AG09309 (cell line): ENCODE measurements around the gene IDI2.
"Not testable (repeated sequence)": the region's sequence is repeated elsewhere in the genome, so short reads cannot be mapped to it uniquely, and the experiment has no call there.

Experiments
- DNase-seq: peaks from one replicate; pipeline ENCODE4 v3.0.0-alpha.2; 2010; ENCODE audit warnings: low read depth
- H3K4me3 ChIP-seq: 2 replicates; pipeline ENCODE4 v1.5.1; 2011; ENCODE audit warnings: mild to moderate bottlenecking, low read depth, low read length, moderate library complexity; ENCODE audit not compliant: control insufficient read depth
- TF ChIP-seq, protein P1 (sequence below): IDR thresholded peaks from 2 replicates; pipeline ENCODE4 v1.5.1; 2011; ENCODE audit warnings: mild to moderate bottlenecking, low read depth, low read length, inconsistent platforms; ENCODE audit not compliant: insufficient read depth, control insufficient read depth; ENCODE audit errors: missing control alignments

Gene IDI2

GRCh38 chr10:1047937-1048336 is 22.3 kb upstream of the IDI2 start:
- DNase-seq, result no peak
- H3K4me3 ChIP-seq, result peak overlapping the region; percentile 54
- TF ChIP-seq, protein P1, sequence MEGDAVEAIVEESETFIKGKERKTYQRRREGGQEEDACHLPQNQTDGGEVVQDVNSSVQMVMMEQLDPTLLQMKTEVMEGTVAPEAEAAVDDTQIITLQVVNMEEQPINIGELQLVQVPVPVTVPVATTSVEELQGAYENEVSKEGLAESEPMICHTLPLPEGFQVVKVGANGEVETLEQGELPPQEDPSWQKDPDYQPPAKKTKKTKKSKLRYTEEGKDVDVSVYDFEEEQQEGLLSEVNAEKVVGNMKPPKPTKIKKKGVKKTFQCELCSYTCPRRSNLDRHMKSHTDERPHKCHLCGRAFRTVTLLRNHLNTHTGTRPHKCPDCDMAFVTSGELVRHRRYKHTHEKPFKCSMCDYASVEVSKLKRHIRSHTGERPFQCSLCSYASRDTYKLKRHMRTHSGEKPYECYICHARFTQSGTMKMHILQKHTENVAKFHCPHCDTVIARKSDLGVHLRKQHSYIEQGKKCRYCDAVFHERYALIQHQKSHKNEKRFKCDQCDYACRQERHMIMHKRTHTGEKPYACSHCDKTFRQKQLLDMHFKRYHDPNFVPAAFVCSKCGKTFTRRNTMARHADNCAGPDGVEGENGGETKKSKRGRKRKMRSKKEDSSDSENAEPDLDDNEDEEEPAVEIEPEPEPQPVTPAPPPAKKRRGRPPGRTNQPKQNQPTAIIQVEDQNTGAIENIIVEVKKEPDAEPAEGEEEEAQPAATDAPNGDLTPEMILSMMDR, result no peak

DNA sequence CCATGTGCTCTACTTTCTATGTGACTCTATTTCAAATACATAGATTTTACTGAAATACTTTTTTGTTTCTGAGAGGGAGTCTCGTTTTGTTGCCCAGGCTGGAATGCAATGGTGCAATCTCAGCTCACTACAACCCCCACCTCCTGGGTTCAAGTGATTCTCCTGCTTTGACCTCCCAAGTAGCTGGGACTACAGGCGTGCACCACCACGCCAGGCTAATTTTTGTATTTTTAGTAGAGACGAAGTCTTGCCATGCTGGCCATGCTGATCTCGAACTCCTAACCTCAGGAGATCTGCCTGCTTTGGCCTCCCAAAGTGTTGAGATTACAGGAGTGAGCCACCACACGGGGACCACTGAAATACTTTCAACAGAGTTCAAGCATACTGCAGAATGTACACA is 19.8 kb upstream of the IDI2 start:
- no peak for DNase-seq
- TF ChIP-seq, protein P1, result no peak
- no peak overlapping the region for H3K4me3 ChIP-seq

DNA sequence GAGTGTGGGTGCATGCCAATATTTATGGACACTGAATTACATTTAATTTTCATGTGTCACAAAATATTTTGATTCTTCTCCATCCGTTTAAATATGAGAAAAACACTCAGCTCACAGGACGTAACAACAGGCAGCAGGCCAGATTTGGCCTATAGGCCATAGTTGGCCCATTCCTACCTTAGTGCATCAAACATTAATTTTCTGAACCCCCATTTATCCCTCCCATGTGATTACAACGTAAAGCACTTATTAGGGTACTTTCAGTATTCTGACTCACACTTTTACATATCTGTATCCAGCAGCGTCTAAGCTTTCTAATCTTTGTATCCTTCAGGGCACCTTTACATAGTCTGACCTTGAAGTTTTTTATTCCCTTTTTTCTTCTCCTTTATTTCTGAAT is 19.3 kb upstream of the IDI2 start:
- no peak for DNase-seq
- H3K4me3 ChIP-seq, result no peak overlapping the region
- TF ChIP-seq, protein P1, result no peak

DNA sequence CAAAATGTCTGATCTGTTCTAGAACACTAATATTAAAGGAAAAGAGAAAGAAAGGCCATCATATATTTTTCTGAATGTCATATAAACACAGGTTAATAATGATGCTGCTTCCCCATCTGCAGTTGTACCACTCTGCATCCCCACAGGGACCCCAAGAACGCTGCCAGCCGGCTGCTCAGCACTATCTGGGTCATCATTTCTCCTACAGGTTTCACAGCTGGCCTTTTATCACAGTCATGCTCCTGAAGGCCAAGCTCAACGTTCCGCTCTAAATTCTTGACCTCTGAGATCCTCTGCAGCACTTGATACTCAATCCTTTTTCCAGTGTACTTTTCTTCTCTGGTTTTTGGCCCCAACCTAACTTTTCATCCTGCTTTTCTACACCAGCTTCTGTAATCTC is 18.5 kb upstream of the IDI2 start:
- TF ChIP-seq, protein P1, result no peak
- no peak overlapping the region for H3K4me3 ChIP-seq
- DNase-seq, result no peak

DNA sequence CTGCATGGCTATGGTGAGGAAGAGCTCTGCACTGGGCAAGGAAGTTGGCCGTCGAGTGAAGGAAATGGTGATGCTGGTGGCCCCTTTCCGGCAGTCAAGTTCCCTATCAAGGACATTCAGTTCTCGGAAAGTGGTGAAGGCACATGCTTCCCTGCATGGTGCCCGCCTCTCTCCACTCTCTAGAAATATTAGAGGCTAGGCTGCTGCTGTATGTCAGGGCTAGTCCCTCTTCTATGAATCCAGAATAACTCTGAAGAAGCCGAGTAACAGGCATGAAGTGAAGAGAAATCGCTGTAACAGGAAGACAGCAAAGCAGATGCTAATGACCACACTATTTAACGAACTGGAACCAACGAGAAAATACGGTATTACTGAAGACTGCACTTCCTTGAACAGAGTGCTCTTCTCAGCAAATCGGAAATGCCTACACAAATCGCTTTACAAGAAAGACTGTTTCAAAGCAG is 17.9 kb upstream of the IDI2 start:
- TF ChIP-seq, protein P1, result no peak
- no peak for DNase-seq
- H3K4me3 ChIP-seq, result no peak overlapping the region

DNA sequence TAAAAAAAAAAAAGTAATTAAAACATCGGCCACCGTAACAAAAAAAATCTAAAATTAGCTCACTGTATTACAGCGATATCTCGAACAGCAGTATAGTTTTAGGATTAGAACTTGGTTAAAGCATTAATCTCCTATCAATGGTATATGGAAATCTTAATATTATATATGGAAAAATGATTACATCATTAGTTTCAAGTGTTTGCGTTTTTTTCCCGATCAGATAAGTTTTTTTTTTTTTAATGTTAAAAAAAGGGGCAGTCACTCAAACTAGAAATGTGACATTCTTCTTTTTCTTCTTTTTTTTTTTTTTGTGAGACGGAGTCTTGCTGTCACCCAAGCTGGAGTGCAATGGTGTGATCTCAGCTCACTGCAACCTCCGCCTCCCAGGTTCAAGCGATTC is 15.9 kb upstream of the IDI2 start:
- DNase-seq, result no peak
- TF ChIP-seq, protein P1, result no peak
- no peak overlapping the region for H3K4me3 ChIP-seq

- H3K4me3 ChIP-seq, result no peak overlapping the region
- no peak for DNase-seq
- TF ChIP-seq, protein P1, result no peak
Observed at GRCh38 chr10:1040133-1040532, 14.5 kb upstream of the IDI2 start.

DNA sequence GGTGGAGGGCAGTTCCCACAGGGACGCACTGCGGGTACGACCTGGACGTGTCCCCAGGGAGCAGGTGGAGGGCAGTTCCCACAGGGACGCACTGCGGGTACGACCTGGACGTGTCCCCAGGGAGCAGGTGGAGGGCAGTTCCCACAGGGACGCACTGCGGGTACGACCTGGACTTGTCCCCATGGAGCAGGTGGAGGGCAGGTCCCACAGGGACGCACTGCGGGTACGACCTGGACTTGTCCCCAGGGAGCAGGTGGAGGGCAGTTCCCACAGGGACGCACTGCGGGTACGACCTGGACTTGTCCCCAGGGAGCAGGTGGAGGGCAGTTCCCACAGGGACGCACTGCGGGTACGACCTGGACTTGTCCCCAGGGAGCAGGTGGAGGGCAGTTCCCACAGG is 13.1 kb upstream of the IDI2 start:
- not testable (repeated sequence) for H3K4me3 ChIP-seq, DNase-seq
